Measurements from ENCODE around the gene TGFBR3L. TPM values are rescaled to one million over a fixed set of nuclear protein-coding genes. Genes with fewer than 3 reads are reported as not detected.

The TGFBR3L gene
- total and polyA plus RNA-seq, 12 donors: 0.23 to 7.0 (median 1.2) TPM; not detected in 3

GRCh38 chr19:7925171-7925851 is 10.7 kb downstream of the TGFBR3L start:
- Histone ChIP-seq H3K27ac (no peak overlapping the region), H3K27me3 (no peaks in the 10 kb centered on the region), H3K36me3 (replicated peaks in 1 of 2) (peaks cover 0 to 11% of the 10 kb centered on the region in 2 donors), H3K4me1 (replicated peaks in 1 of 2) (peaks cover 58 to 62% of the 10 kb centered on the region in 2 donors), H3K4me3 (peak overlapping the region in 1 of 4 donors; percentile 71), H3K9me3 (replicated peaks in 1 of 3) (no peaks in the 10 kb centered on the region)
- intact Hi-C loops (cut with DNase I): no loop called here
- DNase-seq: peak; percentile 69 to 86 (median 78)
- peak; percentile 18 to 83 (median 60) for TF ChIP-seq CTCF (IDR thresholded peaks at IDR 0.05)
- no peak for TF ChIP-seq POLR2A (IDR thresholded peaks at IDR 0.05)
- WGBS, 4 donors: 0 to 2% (median 1%) methylated on average over 9 to 97 of the region's 98 CpGs; no CpG with 5 or more reads in 1 of the 4 donors

- WGBS, 4 donors: 4 to 28% (median 13%) methylated on average over 11 to 64 of the region's 65 CpGs
- intact Hi-C loops (cut with DNase I): no loop called here
- peak; percentile 83 to 91 (median 89) for DNase-seq
- H3K27me3 ChIP-seq: no peaks in the 10 kb centered on the region
- H3K36me3 ChIP-seq (replicated peaks in 1 of 2): peaks cover 0 to 20% of the 10 kb centered on the region in 2 donors
- TF ChIP-seq POLR2A (IDR thresholded peaks at IDR 0.05) (peak in 1 of 2 donors; percentile 67), CTCF (IDR thresholded peaks at IDR 0.05) (peak in 3 of 6 experiments; percentile 7 to 31 (median 18))
- peak within 1 kb of the TSS; percentile 53 to 94 (median 84) for H3K27ac ChIP-seq
- no peaks in the 10 kb centered on the region for H3K9me3 ChIP-seq (replicated peaks in 1 of 3)
- peaks cover 54 to 60% of the 10 kb centered on the region in 2 donors for H3K4me1 ChIP-seq (replicated peaks in 1 of 2)
- peak within 1 kb of the TSS in 2 of 4 donors; percentile 26 to 71 for H3K4me3 ChIP-seq
These were observed 11.5 kb downstream of the TGFBR3L start, which contains the start of gene CTXN1 for GRCh38 chr19:7926021-7926726. TSS of gene CTXN1 (minus strand) at chr19:7926135. CDS start at chr19:7925538, 597 bp downstream.

- Histone ChIP-seq H3K9me3 (replicated peaks in 1 of 3) (no peaks in the 10 kb centered on the region), H3K4me1 (replicated peaks in 1 of 2) (peaks cover 47 to 54% of the 10 kb centered on the region in 2 donors), H3K36me3 (replicated peaks in 1 of 2) (peaks cover 0 to 27% of the 10 kb centered on the region in 2 donors), H3K4me3 (peak overlapping the region in 1 of 4 donors; percentile 17), H3K27me3 (no peaks in the 10 kb centered on the region), H3K27ac (peak overlapping the region; percentile 53 to 94 (median 84))
- DNase-seq: peak in 4 of 7 donors; percentile 37 to 63 (median 44)
- 11 to 66% (median 56%) methylated on average over 2 to 32 of the region's 32 CpGs for WGBS, 4 donors
- TF ChIP-seq CTCF (IDR thresholded peaks at IDR 0.05) (peak in 1 of 6 experiments; percentile 2), POLR2A (IDR thresholded peaks at IDR 0.05) (no peak)
- intact Hi-C loops (cut with DNase I): no loop called here
These were observed 12.3 kb downstream of the TGFBR3L start for GRCh38 chr19:7926727-7927604.
